GM23338 (cell line): ENCODE measurements around the gene TOX2. TPM values are rescaled to one million over a fixed set of nuclear protein-coding genes. Genes with fewer than 3 reads are reported as not detected.

Experiments
- ATAC-seq: fragments of 200-7000 bp; cut with Tn5 transposase; 3 replicates; pipeline ENCODE4 v1.9.1; 2020
- DNase-seq: peaks from one replicate; pipeline ENCODE4 v3.0.0-alpha.2; 2015; ENCODE audit warnings: low spot score
- H2AFZ ChIP-seq: fragments of 200-600 bp; sonication (generic); 2 replicates; pipeline ENCODE4 v1.8.0; 2016; ENCODE audit warnings: antibody characterized with exemption, mild to moderate bottlenecking, moderate library complexity
- H3F3A ChIP-seq: fragments of 200-600 bp; sonication (generic); replicated peaks from 2 replicates; pipeline ENCODE4 v1.8.0; 2017; ENCODE audit warnings: antibody characterized with exemption, mixed run types, low read depth
- H3K27ac ChIP-seq: fragments of 200-600 bp; sonication (generic); 2 replicates; pipeline ENCODE4 v1.6.1; 2016; ENCODE audit warnings: low read depth
- H3K27me3 ChIP-seq: fragments of 200-600 bp; sonication (generic); 2 replicates; pipeline ENCODE4 v1.8.0; 2016; ENCODE audit warnings: mild to moderate bottlenecking, mixed run types, moderate library complexity; ENCODE audit not compliant: insufficient read depth
- H3K36me3 ChIP-seq: fragments of 200-600 bp; sonication (generic); 2 replicates; pipeline ENCODE4 v1.8.0; 2016; ENCODE audit warnings: mild to moderate bottlenecking; ENCODE audit not compliant: insufficient read depth
- H3K4me1 ChIP-seq: fragments of 200-600 bp; sonication (generic); 2 replicates; pipeline ENCODE4 v1.8.0; 2016; ENCODE audit warnings: mild to moderate bottlenecking, moderate library complexity; ENCODE audit not compliant: insufficient read depth
- H3K4me2 ChIP-seq: fragments of 200-600 bp; sonication (generic); 2 replicates; pipeline ENCODE4 v1.7.1; 2017; ENCODE audit warnings: mixed run types
- H3K4me3 ChIP-seq: fragments of 200-600 bp; sonication (generic); 2 replicates; pipeline ENCODE4 v1.6.1; 2016; ENCODE audit warnings: mixed run types
- H3K79me2 ChIP-seq: fragments of 200-600 bp; sonication (generic); replicated peaks from 2 replicates; pipeline ENCODE4 v1.8.0; 2017; ENCODE audit warnings: mild to moderate bottlenecking; ENCODE audit not compliant: insufficient read depth
- H3K9me2 ChIP-seq: fragments of 200-600 bp; sonication (generic); 2 replicates; pipeline ENCODE4 v1.8.0; 2017; ENCODE audit not compliant: insufficient read depth
- H4K20me1 ChIP-seq: fragments of 200-600 bp; sonication (generic); replicated peaks from 2 replicates; pipeline ENCODE4 v1.8.0; 2017; ENCODE audit warnings: mild to moderate bottlenecking; ENCODE audit not compliant: insufficient read depth
- H3K27ac Mint-ChIP-seq: 2 replicates; pipeline ENCODE4 v1.8.0; 2020; ENCODE audit warnings: inconsistent platforms, mild to moderate bottlenecking, moderate library complexity, mixed read lengths
- H3K27me3 Mint-ChIP-seq: 3 replicates; pipeline ENCODE4 v1.8.0; 2022; ENCODE audit warnings: low read depth, mild to moderate bottlenecking, moderate library complexity, mixed read lengths, inconsistent platforms; ENCODE audit not compliant: insufficient read depth, poor library complexity
- H3K36me3 Mint-ChIP-seq: 3 replicates; pipeline ENCODE4 v1.8.0; 2021; ENCODE audit warnings: low read depth, mild to moderate bottlenecking, inconsistent platforms, moderate library complexity, mixed read lengths
- H3K4me1 Mint-ChIP-seq: 3 replicates; pipeline ENCODE4 v1.8.0; 2020; ENCODE audit warnings: mild to moderate bottlenecking, inconsistent platforms, mixed read lengths
- H3K4me3 Mint-ChIP-seq: 3 replicates; pipeline ENCODE4 v1.8.0; 2021; ENCODE audit warnings: moderate library complexity, mild to moderate bottlenecking, inconsistent platforms, mixed read lengths
- H3K9me3 Mint-ChIP-seq: 3 replicates; pipeline ENCODE4 v1.8.0; 2020; ENCODE audit warnings: moderate library complexity, mild to moderate bottlenecking, inconsistent platforms, mixed read lengths
- CREB1 ChIP-seq: fragments of 250-450 bp; sonication (Bioruptor Pico); IDR thresholded peaks from 2 replicates; pipeline ENCODE4 v1.5.0; 2020; ENCODE audit warnings: low read depth, mild to moderate bottlenecking, moderate library complexity
- EZH2 ChIP-seq: fragments of 200-600 bp; sonication (generic); IDR thresholded peaks from one replicate; pipeline ENCODE4 v1.8.0; 2017; ENCODE audit warnings: antibody characterized with exemption, mild to moderate bottlenecking, low read depth; ENCODE audit not compliant: unreplicated experiment
- JUNB ChIP-seq: IDR thresholded peaks from one replicate; pipeline ENCODE4 v1.6.1; 2016; ENCODE audit warnings: antibody characterized with exemption; ENCODE audit not compliant: unreplicated experiment
- NANOG ChIP-seq: IDR thresholded peaks from 2 replicates; pipeline ENCODE4 v1.6.1; 2016; ENCODE audit warnings: antibody characterized with exemption, borderline replicate concordance
- POLR2AphosphoS5 ChIP-seq: IDR thresholded peaks from 2 replicates; pipeline ENCODE4 v1.6.1; 2016; ENCODE audit warnings: antibody characterized with exemption, low read depth
- STAT1 ChIP-seq: IDR thresholded peaks from one replicate; pipeline ENCODE4 v1.6.1; 2016; ENCODE audit warnings: antibody characterized with exemption; ENCODE audit not compliant: unreplicated experiment
- ZNF114 ChIP-seq: fragments of 250-450 bp; sonication (Bioruptor Pico); IDR thresholded peaks from 2 replicates; pipeline ENCODE4 v1.5.0; 2020; ENCODE audit warnings: mild to moderate bottlenecking, moderate library complexity
- ZNF331 ChIP-seq: fragments of 250-450 bp; sonication (Bioruptor Pico); IDR thresholded peaks from 2 replicates; pipeline ENCODE4 v1.5.0; 2020; ENCODE audit warnings: low read depth, mild to moderate bottlenecking, moderate library complexity
- polyA plus RNA-seq: library from polyadenylated mRNA; unstranded; fragments of >200 nt; fragmentation: Nextera tagmentation; extraction: Ambion mirVana; gene quantifications from 2 replicates; pipeline ENCODE4 v1.2.1, GENCODE V29; 2016
- total RNA-seq: library from RNA; depleted of rRNA; stranded (reverse); fragments of >200 nt; shearing (Covaris generic); gene quantifications from 2 replicates; pipeline ENCODE4 v1.2.3, GENCODE V29; 2014
- TF ChIP-seq, protein P1 (sequence below), 2 experiments: fragments of 200-600 bp in 1 of 2; sonication (generic) in 1 of 2; conservative IDR thresholded peaks; 2 replicates each; pipeline versions ENCODE4 v1.5.1 to v1.6.1; 2016 to 2017; ENCODE audit warnings: antibody characterized with exemption in 2 of 2, low read depth in 2 of 2, mild to moderate bottlenecking in 2 of 2, moderate library complexity in 1 of 2
- TF ChIP-seq, protein P2 (sequence below): IDR thresholded peaks from one replicate; pipeline ENCODE4 v1.6.1; 2018; ENCODE audit warnings: antibody characterized with exemption; ENCODE audit not compliant: unreplicated experiment
- TF ChIP-seq, protein P3 (sequence below): fragments of 250-450 bp; sonication (Bioruptor Pico); IDR thresholded peaks from 2 replicates; pipeline ENCODE4 v1.5.0; 2020; ENCODE audit warnings: mild to moderate bottlenecking, moderate library complexity

Gene TOX2
- total and polyA plus RNA-seq, 2 experiments from 2014 or later, result 1.4 to 1.5 TPM

DNA sequence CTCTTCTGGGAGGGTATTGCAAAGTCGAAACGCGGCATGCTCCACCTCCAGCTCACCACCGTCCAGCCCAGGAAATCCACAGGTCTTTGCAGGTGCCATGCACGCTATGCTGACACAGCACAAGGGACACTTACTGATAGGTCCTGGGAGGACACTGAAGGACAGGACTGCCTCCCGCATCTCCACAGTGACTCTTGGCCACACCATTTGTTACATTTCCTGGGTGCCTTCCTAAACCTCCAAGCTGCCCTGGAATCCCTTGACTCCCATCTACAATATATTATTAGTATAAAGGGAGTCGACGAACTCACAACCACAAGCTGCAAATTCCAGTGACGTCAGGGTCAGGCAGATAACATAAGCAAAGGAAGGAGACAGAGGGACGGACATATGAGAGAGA is 165.4 kb downstream of the TOX2 start:
- no peak overlapping the region for H2AFZ ChIP-seq
- no peaks in the 10 kb centered on the region for H3K79me2 ChIP-seq
- H4K20me1 ChIP-seq, result no peaks in the 10 kb centered on the region
- no peak overlapping the region for H3K4me2 ChIP-seq
- Mint-ChIP-seq H3K4me1 (no peaks in the 10 kb centered on the region), H3K36me3 (no peaks in the 10 kb centered on the region), H3K27ac (no peak overlapping the region), H3K27me3 (no peaks in the 10 kb centered on the region), H3K9me3 (no peaks in the 10 kb centered on the region), H3K4me3 (no peak overlapping the region)
- no peaks in the 10 kb centered on the region for H3F3A ChIP-seq
- TF ChIP-seq JUNB, result no peak
- no peak for TF ChIP-seq ZNF114 (CRISPR knock-in tag)
- no peak for TF ChIP-seq CREB1 (CRISPR knock-in tag)
- TF ChIP-seq, protein P1, sequence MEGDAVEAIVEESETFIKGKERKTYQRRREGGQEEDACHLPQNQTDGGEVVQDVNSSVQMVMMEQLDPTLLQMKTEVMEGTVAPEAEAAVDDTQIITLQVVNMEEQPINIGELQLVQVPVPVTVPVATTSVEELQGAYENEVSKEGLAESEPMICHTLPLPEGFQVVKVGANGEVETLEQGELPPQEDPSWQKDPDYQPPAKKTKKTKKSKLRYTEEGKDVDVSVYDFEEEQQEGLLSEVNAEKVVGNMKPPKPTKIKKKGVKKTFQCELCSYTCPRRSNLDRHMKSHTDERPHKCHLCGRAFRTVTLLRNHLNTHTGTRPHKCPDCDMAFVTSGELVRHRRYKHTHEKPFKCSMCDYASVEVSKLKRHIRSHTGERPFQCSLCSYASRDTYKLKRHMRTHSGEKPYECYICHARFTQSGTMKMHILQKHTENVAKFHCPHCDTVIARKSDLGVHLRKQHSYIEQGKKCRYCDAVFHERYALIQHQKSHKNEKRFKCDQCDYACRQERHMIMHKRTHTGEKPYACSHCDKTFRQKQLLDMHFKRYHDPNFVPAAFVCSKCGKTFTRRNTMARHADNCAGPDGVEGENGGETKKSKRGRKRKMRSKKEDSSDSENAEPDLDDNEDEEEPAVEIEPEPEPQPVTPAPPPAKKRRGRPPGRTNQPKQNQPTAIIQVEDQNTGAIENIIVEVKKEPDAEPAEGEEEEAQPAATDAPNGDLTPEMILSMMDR (conservative IDR thresholded peaks at IDR 0.05; ENCODE audit: low read depth in 2 of 2), result no peak
- TF ChIP-seq STAT1, result no peak
- TF ChIP-seq, protein P2, sequence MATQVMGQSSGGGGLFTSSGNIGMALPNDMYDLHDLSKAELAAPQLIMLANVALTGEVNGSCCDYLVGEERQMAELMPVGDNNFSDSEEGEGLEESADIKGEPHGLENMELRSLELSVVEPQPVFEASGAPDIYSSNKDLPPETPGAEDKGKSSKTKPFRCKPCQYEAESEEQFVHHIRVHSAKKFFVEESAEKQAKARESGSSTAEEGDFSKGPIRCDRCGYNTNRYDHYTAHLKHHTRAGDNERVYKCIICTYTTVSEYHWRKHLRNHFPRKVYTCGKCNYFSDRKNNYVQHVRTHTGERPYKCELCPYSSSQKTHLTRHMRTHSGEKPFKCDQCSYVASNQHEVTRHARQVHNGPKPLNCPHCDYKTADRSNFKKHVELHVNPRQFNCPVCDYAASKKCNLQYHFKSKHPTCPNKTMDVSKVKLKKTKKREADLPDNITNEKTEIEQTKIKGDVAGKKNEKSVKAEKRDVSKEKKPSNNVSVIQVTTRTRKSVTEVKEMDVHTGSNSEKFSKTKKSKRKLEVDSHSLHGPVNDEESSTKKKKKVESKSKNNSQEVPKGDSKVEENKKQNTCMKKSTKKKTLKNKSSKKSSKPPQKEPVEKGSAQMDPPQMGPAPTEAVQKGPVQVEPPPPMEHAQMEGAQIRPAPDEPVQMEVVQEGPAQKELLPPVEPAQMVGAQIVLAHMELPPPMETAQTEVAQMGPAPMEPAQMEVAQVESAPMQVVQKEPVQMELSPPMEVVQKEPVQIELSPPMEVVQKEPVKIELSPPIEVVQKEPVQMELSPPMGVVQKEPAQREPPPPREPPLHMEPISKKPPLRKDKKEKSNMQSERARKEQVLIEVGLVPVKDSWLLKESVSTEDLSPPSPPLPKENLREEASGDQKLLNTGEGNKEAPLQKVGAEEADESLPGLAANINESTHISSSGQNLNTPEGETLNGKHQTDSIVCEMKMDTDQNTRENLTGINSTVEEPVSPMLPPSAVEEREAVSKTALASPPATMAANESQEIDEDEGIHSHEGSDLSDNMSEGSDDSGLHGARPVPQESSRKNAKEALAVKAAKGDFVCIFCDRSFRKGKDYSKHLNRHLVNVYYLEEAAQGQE, result no peak
- no peak for TF ChIP-seq ZNF331
- TF ChIP-seq POLR2AphosphoS5, result no peak
- no peak for TF ChIP-seq EZH2
- TF ChIP-seq, protein P3, sequence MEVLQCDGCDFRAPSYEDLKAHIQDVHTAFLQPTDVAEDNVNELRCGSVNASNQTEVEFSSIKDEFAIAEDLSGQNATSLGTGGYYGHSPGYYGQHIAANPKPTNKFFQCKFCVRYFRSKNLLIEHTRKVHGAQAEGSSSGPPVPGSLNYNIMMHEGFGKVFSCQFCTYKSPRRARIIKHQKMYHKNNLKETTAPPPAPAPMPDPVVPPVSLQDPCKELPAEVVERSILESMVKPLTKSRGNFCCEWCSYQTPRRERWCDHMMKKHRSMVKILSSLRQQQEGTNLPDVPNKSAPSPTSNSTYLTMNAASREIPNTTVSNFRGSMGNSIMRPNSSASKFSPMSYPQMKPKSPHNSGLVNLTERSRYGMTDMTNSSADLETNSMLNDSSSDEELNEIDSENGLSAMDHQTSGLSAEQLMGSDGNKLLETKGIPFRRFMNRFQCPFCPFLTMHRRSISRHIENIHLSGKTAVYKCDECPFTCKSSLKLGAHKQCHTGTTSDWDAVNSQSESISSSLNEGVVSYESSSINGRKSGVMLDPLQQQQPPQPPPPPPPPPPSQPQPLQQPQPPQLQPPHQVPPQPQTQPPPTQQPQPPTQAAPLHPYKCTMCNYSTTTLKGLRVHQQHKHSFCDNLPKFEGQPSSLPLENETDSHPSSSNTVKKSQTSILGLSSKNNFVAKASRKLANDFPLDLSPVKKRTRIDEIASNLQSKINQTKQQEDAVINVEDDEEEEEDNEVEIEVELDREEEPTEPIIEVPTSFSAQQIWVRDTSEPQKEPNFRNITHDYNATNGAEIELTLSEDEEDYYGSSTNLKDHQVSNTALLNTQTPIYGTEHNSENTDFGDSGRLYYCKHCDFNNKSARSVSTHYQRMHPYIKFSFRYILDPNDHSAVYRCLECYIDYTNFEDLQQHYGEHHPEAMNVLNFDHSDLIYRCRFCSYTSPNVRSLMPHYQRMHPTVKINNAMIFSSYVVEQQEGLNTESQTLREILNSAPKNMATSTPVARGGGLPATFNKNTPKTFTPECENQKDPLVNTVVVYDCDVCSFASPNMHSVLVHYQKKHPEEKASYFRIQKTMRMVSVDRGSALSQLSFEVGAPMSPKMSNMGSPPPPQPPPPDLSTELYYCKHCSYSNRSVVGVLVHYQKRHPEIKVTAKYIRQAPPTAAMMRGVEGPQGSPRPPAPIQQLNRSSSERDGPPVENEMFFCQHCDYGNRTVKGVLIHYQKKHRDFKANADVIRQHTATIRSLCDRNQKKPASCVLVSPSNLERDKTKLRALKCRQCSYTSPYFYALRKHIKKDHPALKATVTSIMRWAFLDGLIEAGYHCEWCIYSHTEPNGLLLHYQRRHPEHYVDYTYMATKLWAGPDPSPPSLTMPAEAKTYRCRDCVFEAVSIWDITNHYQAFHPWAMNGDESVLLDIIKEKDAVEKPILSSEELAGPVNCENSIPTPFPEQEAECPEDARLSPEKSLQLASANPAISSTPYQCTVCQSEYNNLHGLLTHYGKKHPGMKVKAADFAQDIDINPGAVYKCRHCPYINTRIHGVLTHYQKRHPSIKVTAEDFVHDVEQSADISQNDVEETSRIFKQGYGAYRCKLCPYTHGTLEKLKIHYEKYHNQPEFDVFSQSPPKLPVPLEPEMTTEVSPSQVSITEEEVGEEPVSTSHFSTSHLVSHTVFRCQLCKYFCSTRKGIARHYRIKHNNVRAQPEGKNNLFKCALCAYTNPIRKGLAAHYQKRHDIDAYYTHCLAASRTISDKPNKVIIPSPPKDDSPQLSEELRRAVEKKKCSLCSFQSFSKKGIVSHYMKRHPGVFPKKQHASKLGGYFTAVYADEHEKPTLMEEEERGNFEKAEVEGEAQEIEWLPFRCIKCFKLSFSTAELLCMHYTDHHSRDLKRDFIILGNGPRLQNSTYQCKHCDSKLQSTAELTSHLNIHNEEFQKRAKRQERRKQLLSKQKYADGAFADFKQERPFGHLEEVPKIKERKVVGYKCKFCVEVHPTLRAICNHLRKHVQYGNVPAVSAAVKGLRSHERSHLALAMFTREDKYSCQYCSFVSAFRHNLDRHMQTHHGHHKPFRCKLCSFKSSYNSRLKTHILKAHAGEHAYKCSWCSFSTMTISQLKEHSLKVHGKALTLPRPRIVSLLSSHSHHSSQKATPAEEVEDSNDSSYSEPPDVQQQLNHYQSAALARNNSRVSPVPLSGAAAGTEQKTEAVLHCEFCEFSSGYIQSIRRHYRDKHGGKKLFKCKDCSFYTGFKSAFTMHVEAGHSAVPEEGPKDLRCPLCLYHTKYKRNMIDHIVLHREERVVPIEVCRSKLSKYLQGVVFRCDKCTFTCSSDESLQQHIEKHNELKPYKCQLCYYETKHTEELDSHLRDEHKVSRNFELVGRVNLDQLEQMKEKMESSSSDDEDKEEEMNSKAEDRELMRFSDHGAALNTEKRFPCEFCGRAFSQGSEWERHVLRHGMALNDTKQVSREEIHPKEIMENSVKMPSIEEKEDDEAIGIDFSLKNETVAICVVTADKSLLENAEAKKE (CRISPR knock-in tag), result no peak
- no peak for TF ChIP-seq NANOG
- no peak overlapping the region for H3K4me3 ChIP-seq
- no peak for DNase-seq
- H3K27me3 ChIP-seq, result no peaks in the 10 kb centered on the region
- H3K9me2 ChIP-seq, result no peaks in the 10 kb centered on the region
- H3K36me3 ChIP-seq, result no peaks in the 10 kb centered on the region
- H3K4me1 ChIP-seq, result no peaks in the 10 kb centered on the region
- H3K27ac ChIP-seq, result no peak overlapping the region
- no peak for ATAC-seq
